HG03432 (cell line): ENCODE results near the gene EGFLAM.

ENCODE experiments used
- ATAC-seq: cut with Tn5 transposase; IDR thresholded peaks from one replicate; pipeline ENCODE4 v1.9.1; 2021; ENCODE audit warnings: mild to moderate bottlenecking, moderate library complexity; ENCODE audit not compliant: unreplicated experiment

The EGFLAM gene

DNA sequence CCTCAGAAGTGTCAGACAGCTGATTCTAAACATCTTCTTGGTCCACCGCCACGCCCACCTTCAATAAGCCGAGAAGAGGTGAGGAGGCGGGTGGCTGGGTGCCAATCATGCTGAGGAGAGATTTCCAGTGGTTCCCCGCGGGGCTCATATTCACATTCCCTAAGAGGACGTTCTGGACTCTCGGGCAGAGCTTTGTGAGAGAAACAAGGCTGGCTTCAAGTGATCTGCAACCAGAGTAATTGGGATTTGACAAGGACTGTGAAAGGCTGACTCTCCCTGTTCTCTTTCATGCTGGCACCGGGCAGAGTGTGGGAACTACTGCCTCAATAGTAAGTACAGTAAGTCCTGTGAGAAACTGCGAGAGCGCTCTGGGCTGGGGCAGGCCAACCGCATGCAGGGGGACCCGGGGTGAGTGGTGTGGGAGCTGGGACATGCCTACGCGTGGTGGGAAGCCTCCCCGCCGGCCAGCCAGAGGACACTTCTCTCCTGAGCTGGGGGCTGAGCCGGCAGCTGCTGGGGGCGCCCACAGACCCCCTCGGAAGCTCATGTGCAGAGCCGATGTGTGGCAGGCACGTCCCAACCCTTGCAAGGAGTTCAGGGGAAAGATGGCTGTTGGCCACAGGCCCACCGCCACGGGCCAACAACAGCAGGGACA, 187.1 kb downstream of the EGFLAM start:
- ATAC-seq: no peak

DNA sequence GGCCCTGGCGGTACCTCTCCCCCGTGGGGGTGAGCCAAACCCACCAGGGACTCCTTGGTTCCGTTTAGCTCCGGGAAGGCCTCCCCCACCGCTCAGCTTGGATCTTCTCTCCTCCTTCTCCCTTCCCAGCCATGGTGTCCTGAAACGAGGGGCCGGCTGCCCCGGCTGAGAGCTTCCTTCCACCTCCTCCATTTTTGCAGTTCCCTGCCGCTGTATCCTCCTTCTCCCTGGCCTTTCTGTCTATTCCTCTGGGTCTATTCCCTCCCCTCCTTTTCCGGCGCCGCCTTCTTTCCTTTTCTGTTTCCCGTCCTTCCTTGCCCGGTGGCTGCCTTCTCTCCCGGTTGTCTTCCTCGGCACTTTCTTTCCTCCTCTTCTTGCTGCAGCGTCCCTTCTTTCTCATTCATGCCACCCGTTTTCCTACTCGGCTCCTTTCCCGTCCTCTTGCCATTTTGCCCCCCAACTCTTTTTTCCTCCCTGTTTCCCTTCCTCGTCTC, 187.7 kb downstream of the EGFLAM start:
- no peak for ATAC-seq

DNA sequence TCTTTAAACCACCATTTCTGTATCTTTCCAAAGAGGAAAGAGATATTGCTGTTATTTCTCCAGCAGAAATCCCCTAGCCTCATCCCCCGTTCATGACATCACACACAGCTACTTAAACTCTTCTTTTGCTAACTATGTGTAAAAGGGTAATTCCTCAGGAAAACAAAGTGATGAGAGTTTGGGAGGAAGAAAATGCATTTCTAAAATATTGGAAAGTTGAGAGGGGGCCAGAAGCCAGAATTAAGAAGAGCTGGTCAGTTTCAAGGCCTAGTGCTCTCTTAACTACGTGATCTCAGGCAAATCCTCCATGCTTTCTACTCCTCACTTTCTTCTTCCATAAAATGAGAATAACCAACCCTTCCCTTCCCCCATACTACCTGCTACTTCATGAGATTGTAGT, 188.7 kb downstream of the EGFLAM start:
- no peak for ATAC-seq

DNA sequence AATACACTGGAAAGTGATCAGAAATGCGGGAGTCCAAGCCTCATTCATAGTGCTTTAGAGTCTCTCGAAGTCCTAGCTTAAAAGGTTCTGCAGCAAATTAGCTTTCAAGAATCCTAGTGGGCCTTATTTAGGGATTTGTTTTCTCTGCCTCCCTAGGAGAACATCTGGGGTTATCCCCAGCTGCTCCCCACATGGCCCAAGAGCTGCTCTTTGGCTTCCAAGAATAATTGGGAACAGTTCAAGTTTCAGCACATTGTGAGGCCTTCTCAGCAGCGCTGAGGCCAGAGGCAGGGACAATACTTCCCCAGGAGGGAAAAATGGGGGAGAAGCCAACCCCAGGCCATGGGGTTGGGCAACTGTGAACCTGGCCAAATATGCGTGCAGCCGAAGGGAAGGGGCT, 189.4 kb downstream of the EGFLAM start:
- no peak for ATAC-seq

DNA sequence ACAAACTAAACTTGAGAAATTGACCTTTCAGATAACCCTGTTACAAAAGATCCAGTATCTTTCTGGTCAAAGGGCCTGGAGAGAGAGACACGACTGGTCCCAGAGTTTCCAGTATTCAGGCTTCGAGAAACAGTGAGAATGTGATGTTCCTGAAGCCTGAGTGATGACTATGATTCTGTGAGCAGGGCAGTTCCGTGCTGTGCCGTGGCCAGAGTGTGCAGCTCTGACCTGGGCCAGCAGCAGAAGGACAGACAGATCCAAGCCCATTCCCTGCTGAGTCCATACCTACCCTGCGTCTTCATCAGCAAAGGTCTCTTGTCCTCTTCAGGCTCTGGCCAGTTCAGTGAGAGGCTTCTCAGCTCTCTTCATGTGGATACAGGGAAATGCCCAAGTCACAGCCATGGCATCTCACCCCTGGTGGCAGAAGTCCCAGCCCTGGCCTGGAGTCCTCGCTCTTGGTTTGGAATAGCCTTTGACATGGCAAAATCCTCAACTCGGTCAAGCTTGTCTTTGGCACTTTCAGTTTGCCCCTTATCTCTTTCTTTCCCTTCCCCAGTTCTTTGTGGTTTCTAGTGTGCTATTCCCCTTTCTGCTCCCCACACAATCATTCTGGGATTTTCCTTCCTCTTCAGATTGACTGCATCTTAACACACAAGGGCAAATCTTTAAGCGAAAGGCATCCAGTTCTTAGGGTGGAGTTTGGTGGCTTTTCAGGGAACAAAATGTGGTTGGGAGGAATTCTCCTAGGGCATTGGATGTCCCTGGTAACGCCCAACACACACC, 190.4 kb downstream of the EGFLAM start:
- ATAC-seq: no peak

DNA sequence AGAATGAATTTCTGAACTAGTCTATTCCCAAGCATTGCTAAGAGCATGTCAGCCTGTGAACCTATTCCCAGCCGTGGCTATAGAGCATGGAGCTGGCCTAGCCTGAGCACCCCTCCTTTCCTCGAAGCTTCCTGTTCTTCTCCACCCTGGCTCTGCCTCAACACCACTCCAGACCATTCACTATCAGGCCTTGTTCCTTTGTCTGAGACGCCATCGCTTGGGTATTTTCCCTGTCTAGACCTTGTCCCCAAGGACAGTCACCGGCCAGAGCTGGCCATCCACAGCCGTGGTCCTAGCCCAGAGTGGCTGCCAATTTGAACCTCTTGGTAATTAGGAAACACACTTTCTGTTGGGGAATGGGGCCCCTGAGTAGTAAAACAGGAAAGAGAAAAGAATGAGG, 192.3 kb downstream of the EGFLAM start:
- ATAC-seq: no peak

DNA sequence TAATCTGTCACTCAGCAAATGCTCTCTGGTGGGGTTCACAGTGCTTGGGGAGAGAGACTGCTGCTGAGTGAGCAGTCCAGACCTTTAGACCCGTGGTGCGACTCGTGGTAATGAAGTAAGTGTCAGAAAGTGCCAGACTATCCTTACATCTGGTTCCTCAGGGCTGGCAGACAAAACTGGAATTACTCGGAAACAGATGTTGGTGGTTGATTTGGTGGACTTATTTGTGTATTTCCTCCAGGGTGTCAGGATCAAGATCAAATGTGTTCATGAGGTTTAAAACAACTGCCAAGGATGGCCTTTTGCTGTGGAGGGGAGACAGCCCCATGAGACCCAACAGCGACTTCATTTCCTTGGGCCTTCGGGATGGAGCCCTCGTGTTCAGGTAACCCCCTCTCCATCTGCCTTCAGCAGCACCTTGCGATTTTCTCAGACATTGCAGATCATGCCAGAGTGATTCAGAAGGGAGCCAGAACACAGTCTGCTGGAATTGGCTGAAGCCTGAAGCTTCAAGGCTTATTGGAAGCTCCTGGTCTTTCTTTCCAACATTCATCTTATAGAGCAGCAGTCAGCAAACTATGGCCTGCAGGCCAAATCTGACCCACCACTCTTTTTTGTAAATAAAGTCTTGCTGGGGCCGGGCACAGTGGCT, 192.8 kb downstream of the EGFLAM start:
- ATAC-seq: no peak

DNA sequence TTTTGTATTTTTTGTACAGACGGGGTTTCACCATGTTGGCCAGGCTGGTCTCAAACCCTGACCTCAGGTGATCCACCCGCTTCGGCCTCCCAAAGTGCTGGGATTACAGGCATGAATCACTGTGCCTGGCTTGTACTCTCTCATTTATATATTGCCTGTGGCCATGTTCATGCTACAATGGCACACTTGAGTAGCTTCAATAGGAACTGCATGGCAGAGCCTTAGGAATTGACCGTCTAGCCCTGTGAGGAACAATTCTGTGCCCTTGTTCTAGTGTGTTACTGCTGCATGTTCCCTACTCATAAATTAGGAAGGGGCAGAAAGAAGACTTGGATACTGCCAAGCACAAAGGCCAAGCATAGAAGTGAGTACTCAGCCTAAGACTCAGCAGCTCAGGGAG, 193.8 kb downstream of the EGFLAM start:
- no peak for ATAC-seq

DNA sequence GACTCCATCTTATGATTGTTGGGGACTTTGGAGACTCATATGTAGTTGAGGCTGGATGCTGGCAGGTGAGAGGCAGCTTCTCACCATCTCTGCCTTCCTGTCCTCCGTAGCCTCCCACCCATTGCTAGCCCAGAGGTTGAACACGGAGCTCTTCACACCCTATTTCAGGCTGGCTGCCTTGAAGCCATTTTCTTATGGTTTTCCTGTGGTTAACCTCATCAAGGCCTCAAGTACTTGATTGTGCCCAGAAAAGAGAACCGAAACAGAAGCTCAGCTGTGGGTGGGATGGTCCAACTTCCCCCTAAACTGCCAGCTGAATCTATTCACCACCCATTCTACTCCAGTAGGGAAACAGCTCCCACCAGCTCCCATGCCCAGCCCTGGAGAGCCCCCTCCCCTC, 195.1 kb downstream of the EGFLAM start:
- ATAC-seq: peak; percentile 98

DNA sequence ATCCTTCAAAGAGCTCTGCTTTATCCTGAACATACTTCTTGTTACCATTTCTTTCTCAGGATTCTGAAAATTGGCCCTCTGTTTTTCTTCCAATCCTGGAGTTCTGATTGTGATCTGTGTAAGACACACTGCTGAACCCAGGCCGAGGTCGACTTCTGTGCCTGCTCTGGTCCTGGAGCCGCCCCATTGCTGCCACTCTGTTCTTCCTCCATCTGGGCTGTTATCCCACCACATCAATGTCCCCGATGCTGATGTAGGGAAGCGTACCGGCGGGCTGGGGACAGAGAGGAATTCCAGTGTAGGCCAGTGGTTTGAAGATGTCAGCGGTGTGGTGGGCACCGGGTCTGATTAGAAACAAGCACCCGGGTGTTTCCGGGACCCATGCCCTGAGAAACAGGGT, 195.6 kb downstream of the EGFLAM start:
- peak; percentile 7 for ATAC-seq

DNA sequence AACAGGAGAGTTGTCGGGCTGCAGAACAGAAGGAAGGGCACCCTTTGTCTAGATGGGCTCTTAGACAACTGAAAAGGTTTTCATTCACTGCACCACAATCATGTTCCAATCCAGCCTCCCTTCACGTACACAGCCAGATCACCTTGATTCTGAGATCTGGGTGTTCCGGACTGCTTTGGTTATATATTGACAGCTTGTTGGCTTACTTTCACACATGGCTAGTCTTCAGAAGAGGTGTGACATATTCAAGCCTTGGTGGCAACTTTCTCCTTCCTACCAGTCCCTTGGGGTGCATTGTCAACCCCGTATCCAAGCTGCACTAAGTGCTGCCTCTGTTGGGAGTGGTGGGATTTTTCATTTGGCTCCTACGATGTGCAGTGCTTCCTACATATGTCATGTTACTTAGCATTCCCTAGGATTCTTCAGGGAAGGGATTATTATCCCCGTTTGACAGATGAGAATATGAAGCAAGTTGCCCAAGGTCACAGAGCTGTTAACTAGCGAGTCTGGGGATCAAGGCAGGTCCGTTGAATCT, 197.5 kb downstream of the EGFLAM start:
- peak; percentile 46 for ATAC-seq

DNA sequence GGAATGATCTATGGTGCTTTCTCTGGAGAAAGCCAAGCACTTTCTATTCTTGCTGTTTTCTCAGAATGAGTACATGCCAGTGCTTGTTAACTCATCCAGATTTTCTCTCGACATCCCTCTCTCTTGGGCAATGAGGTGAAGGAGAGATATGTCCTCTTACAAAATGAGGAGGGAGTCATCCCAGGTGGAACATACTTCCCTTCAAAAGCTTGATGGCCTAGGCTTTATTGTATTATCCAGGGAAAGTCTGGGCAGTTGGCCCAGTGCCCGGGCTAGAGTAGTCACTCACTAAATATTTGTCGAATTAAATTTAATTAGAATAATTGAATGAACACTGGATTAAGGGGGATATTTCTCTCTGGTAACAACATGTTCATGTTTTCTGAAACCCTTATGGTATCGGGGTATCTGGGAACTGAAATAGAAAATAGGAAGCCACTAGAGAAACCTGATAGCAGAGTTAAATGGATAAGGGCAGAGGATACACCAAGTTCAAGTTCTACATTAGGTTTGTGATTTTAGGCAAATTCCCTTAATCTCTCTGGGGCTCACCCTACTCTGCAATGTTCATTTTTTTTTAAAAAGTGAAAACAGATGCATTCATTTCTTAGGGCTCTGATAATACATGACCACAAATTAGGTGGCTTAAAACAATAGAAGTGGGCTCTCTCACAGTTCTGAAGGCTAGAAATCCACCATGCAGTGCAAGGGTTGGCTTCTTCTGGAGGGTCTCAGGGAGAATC, 198.5 kb downstream of the EGFLAM start:
- ATAC-seq: no peak

DNA sequence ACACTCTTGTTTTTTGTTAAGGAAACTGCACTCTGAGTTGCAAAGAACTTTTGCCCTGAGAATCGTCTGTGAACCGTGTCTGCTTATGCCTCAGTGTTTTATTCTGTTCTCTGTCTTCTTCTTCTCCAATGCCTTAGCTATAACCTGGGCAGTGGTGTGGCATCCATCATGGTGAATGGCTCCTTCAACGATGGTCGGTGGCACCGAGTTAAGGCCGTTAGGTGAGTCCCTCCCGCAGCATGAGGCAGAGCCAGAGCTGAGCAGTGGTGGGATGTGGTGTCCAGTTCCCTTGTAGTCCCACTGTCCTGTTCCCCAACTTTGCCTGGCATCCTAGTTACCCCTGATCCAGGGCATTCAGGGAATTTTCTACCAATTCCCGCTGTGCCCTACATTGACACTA, 199.8 kb downstream of the EGFLAM start:
- no peak for ATAC-seq

DNA sequence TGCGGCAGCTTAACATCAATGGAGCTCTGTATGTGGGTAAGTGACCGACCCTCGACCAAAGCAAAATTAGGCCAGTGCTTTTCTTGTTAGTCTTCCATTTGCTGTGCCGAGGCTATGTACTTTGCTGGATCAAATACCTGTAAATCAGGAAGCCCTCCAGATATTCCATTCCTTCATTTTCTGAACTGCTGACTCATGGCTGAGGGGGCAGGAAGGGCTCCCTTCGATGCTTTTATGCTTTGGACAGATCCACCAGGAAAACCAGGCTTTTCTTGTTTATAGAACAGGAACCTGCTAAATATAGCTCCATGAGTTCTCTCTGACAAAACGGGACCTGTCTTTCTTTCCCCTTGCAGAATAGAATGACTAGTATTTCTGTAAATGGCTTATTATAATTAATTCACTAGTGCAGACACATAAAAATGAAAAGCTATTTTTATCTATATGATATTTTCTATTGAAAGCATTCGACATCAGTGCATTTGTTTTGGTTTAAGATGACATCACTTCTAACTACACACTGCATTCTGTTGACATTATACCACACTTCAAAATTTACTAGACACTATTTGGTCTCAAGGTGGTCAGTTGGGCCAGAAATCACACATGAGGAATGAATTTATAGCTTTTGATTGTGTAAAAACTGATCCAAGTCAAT, 204.7 kb downstream of the EGFLAM start:
- ATAC-seq: no peak

DNA sequence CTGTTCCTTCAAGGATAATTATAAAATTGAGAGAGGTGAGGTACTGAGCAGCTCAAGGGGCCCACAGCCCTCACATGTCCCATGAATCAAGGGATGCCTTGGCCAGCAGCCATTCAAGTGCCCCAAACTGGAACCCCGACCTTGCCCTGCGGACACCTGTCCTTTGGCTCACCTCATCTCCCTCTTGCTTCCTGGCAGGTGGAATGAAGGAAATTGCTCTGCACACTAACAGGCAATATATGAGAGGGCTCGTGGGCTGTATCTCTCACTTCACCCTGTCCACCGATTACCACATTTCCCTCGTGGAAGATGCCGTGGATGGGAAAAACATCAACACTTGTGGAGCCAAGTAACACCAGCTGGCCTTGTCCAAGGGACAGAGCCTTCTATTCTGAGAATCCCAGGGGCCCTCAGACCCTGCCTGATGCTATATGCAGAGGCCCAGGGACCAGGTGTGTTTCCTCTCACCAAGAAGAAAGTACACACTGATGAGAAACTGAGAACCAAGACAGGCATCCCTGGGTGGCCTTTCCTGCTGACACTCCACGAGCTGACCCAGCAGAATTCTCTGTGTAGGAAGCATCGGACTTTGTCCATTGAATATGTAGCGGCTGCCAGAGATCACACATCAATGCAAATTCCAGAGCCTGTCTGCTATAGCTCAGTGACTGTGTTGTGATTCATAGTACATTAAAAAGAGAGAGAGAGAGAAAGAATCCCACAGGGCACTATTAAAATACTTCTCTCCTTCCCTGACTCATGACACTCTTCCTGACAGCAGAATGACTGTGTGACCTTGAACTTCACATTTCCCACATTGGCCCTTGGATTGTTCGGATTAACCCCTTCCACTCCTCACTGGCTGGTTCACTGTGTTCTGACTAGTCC, 205.5 kb downstream of the EGFLAM start:
- no peak for ATAC-seq

DNA sequence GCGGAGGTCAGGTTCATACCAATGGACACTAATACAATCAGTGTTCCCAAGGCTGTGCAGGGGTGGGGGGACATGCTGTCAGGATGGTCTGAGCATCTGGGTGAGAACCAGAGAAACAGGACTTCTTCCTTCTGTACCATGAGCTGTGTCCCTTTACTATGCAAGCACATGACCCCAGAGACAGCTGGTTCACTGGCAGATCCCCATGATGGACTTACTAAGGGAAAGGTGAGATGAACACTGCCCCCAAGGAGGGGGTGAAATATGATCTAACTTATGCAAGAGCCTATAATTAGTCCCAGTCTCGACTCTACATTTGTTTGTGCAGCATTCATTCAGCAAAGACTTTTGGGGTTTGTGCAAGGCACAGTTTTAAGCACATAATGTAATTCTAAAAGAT, 206.7 kb downstream of the EGFLAM start:
- no peak for ATAC-seq

DNA sequence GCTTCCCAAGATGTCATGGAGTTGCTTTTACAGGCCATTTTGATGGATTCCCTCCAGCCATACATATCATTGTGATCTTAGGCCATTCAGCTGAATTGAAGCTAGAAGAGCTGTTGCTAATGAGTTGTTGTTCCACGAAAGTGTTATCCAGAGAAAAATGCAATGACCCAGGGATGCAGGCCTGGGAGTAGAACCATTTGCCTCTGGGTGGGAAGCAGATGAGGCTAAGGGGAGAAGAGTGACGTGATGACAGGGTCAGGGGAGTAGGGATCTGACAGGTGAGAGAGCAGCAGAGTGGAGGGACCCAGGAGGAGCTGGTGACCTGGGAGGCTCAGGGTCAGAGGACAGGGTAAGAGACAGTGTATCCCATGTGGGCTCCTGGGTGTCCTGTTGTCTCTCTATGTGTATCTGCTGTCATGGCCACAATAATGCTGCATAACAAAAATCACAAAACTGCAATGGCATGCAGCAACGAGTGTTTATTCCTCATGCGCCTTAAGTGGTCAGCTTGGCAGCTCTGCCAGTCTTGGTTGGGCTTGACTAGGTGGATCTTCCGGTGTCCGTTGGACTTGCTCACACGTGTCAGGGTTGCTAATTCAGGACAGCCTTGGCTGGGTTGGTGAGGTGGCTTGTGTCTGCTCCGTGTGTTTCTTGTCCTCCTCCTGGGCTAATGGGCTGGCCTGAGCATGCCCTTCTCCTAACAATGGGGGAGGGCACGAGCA, 207.5 kb downstream of the EGFLAM start:
- ATAC-seq: no peak

DNA sequence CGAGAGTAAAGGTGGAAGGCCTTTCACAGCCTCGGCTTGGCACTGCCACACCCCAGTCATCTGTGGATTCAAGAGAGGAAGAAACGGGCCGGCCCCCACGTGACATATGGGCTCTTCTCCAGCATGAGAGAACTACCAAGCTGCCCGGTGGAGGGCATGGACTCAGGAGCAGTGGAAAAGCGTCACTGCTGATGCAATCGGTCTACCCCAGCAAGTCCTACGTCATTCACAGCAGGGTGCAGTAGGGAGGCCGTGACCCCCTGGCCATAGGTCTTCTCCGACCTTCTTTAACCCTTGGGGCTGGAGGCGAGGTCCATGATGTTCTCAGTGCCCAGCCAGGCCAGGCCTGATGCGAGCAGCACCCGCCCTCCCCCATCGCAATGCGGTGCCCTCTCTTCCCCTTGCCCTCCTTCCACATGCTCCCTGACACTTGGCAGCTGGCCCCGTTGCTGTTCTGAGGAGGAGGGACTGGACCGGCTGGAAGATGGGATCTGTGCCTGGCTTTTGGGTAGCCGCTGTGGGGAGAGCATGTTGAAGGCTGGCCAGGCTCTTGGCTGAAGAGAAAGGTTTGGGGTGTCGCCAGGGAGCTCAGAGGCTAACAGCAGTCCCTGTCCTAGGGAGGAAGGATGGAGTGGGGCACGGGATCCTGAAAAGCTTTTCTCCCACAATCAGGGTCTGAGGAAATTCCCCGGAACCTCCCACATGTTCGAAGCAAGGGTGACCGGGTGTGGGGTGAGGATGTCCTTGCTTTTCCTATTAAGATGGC, 208.2 kb downstream of the EGFLAM start:
- no peak for ATAC-seq
